Esophagus squamous epithelium (tissue), 4 donors: Measurements from ENCODE around the gene TMED1.

Experiments
- CTCF ChIP-seq, 6 experiments: fragments of 450-650 bp in 4 of 6; fragments of 200-600 bp in 2 of 6; sonication (generic) in 2 of 6; IDR thresholded peaks; one replicate each; pipeline ENCODE4 v1.5.1; 2016 to 2019; ENCODE audit warnings: antibody characterized with exemption in 6 of 6, mild to moderate bottlenecking in 4 of 6, moderate library complexity in 4 of 6
- POLR2A ChIP-seq, 4 donors: fragments of 450-650 bp; IDR thresholded peaks; one replicate each; pipeline ENCODE4 v1.6.1; 2017; ENCODE audit warnings: antibody characterized with exemption in 4 of 4, mild to moderate bottlenecking in 4 of 4, moderate library complexity in 3 of 4

- TF ChIP-seq CTCF (IDR thresholded peaks at IDR 0.05) = no peak
- no peak for TF ChIP-seq POLR2A (IDR thresholded peaks at IDR 0.05)
These were observed 45.5 kb upstream of the TMED1 start for GRCh38 chr19:10881403-10882107.
